CD14-positive monocyte (primary cell): ENCODE results near the gene MSGN1. TPM values are rescaled to one million over a fixed set of nuclear protein-coding genes. Genes with fewer than 3 reads are reported as not detected.

Experiments
- DNase-seq, 3 donors: peaks; one replicate each; pipeline ENCODE4 v3.0.0-alpha.2; 2011 to 2022
- H2AFZ ChIP-seq: 2 replicates; pipeline ENCODE4 v1.6.0; 2012; ENCODE audit warnings: mild to moderate bottlenecking, low read depth, low read length, inconsistent platforms; ENCODE audit not compliant: insufficient read depth, poor library complexity, severe bottlenecking
- H3K27ac ChIP-seq, 2 donors: 1 replicate in 1 of 2; 2 replicates in 1 of 2; pipeline ENCODE4 v1.5.1; 2012 to 2013; ENCODE audit warnings: low read length in 2 of 2, control low read depth in 1 of 2, inconsistent platforms in 1 of 2, low read depth in 1 of 2, mild to moderate bottlenecking in 1 of 2
- H3K27me3 ChIP-seq, 2 donors: one replicate each; pipeline versions ENCODE4 v1.6.0 to v1.6.1; 2011 to 2013; ENCODE audit warnings: low read length in 2 of 2; ENCODE audit not compliant: control insufficient read depth in 2 of 2, insufficient read depth in 2 of 2
- H3K36me3 ChIP-seq, 2 donors: replicated peaks in 1 of 2; 1 replicate in 1 of 2; 2 replicates in 1 of 2; pipeline versions ENCODE4 v1.5.1 to v1.6.1; 2012 to 2013; ENCODE audit warnings: low read length in 2 of 2, control low read depth in 1 of 2, inconsistent platforms in 1 of 2, mild to moderate bottlenecking in 1 of 2; ENCODE audit not compliant: insufficient read depth in 2 of 2, control insufficient read depth in 1 of 2
- H3K4me1 ChIP-seq, 2 donors: 1 replicate in 1 of 2; 2 replicates in 1 of 2; pipeline versions ENCODE4 v1.5.1 to v1.6.1; 2012 to 2013; ENCODE audit warnings: low read length in 2 of 2, control low read depth in 1 of 2, inconsistent platforms in 1 of 2, mild to moderate bottlenecking in 1 of 2, moderate library complexity in 1 of 2; ENCODE audit not compliant: insufficient read depth in 2 of 2, control insufficient read depth in 1 of 2
- H3K4me2 ChIP-seq: replicated peaks from 2 replicates; pipeline ENCODE3; 2012; ENCODE audit warnings: low read length, moderate library complexity, mild to moderate bottlenecking; ENCODE audit not compliant: poor library complexity, severe bottlenecking; ENCODE audit errors: extremely low read depth
- H3K4me3 ChIP-seq, 3 experiments: fragments of 200-600 bp in 1 of 3; sonication (generic) in 1 of 3; replicated peaks in 1 of 3; 1 replicate in 2 of 3; 2 replicates in 1 of 3; pipeline ENCODE4 v1.5.1; 2011 to 2013; ENCODE audit warnings: low read length in 3 of 3, mild to moderate bottlenecking in 3 of 3, control low read depth in 2 of 3, low read depth in 2 of 3, inconsistent platforms in 1 of 3, moderate library complexity in 1 of 3
- H3K79me2 ChIP-seq: 2 replicates; pipeline ENCODE4 v1.6.0; 2012; ENCODE audit warnings: mild to moderate bottlenecking, control low read depth, inconsistent platforms, low read length, moderate library complexity; ENCODE audit not compliant: insufficient read depth
- H3K9ac ChIP-seq: 2 replicates; pipeline ENCODE4 v1.6.0; 2017; ENCODE audit warnings: low read length, mild to moderate bottlenecking; ENCODE audit not compliant: insufficient read depth, poor library complexity, severe bottlenecking
- H3K9me3 ChIP-seq, 2 donors: replicated peaks in 1 of 2; 1 replicate in 1 of 2; 2 replicates in 1 of 2; pipeline versions ENCODE4 v1.5.1 to v1.6.1; 2012 to 2013; ENCODE audit warnings: low read length in 2 of 2, control low read depth in 1 of 2; ENCODE audit not compliant: control insufficient read depth in 1 of 2, insufficient read depth in 1 of 2
- H4K20me1 ChIP-seq: 2 replicates; pipeline ENCODE4 v1.6.0; 2012; ENCODE audit warnings: mild to moderate bottlenecking, low read length, control low read depth, moderate library complexity; ENCODE audit not compliant: insufficient read depth
- H3K27ac Mint-ChIP-seq, 7 donors: one replicate each; pipeline ENCODE4 v1.8.0; 2020; ENCODE audit warnings: mild to moderate bottlenecking in 7 of 7, mixed read lengths in 7 of 7, moderate library complexity in 6 of 7, inconsistent platforms in 2 of 7
- H3K27me3 Mint-ChIP-seq, 3 donors: one replicate each; pipeline ENCODE4 v1.8.0; 2021 to 2022; ENCODE audit warnings: low read depth in 3 of 3, mild to moderate bottlenecking in 3 of 3, mixed read lengths in 3 of 3, moderate library complexity in 3 of 3, inconsistent platforms in 1 of 3
- H3K36me3 Mint-ChIP-seq, 2 donors: one replicate each; pipeline ENCODE4 v1.8.0; 2020; ENCODE audit warnings: mixed read lengths in 2 of 2, inconsistent platforms in 1 of 2, mild to moderate bottlenecking in 1 of 2
- H3K4me1 Mint-ChIP-seq: one replicate; pipeline ENCODE4 v1.8.0; 2020; ENCODE audit warnings: mild to moderate bottlenecking, mixed read lengths
- H3K4me3 Mint-ChIP-seq, 2 donors: one replicate each; pipeline ENCODE4 v1.8.0; 2020; ENCODE audit warnings: mild to moderate bottlenecking in 2 of 2, mixed read lengths in 2 of 2, moderate library complexity in 1 of 2
- H3K9me3 Mint-ChIP-seq, 7 donors: one replicate each; pipeline ENCODE4 v1.8.0; 2020 to 2022; ENCODE audit warnings: mixed read lengths in 7 of 7, mild to moderate bottlenecking in 6 of 7, moderate library complexity in 6 of 7, inconsistent platforms in 2 of 7
- CTCF ChIP-seq: fragments of 200-600 bp; IDR thresholded peaks from one replicate; pipeline ENCODE4 v1.8.0; 2022; ENCODE audit warnings: antibody characterized with exemption, mild to moderate bottlenecking
- WGBS: methylation state at CpG from one replicate; pipeline ENCODE4 v1.1.5; 2013; ENCODE audit warnings: missing lambda C conversion rate; ENCODE audit not compliant: insufficient coverage; 5-methylcytosine and 5-hydroxymethylcytosine counted together
- intact Hi-C, 2 donors: fragments of 100-400 bp; cut with micrococcal nuclease; formaldehyde crosslinking; loops; one replicate each; pipeline versions ENCODE4 v1.15.0 to v1.15.1; 2023
- polyA plus RNA-seq, 3 donors: library from polyadenylated mRNA; depleted of rRNA in 1 of 3; unstranded in 2 of 3; stranded (reverse) in 1 of 3; fragments of 300-500 nt in 2 of 3; fragments of >200 nt in 1 of 3; fragmentation: Illumina TruSeq in 2 of 3; gene quantifications; 1 replicate in 2 of 3; 2 replicates in 1 of 3; pipeline ENCODE4 v1.2.3, GENCODE V29; 2012 to 2021

The MSGN1 gene
- polyA plus RNA-seq, 3 donors: not detected

- Histone ChIP-seq H3K9me3 (no peaks in the 10 kb centered on the region), H3K27ac (no peak overlapping the region), H3K9ac (no peak overlapping the region), H3K27me3 (no peaks in the 10 kb centered on the region), H3K4me1 (peaks cover 7 to 12% of the 10 kb centered on the region in 2 donors), H3K36me3 (no peaks in the 10 kb centered on the region), H3K79me2 (no peaks in the 10 kb centered on the region), H2AFZ (no peak overlapping the region), H3K4me3 (no peak overlapping the region), H3K4me2 (no peak overlapping the region), H4K20me1 (no peaks in the 10 kb centered on the region)
- no peak for TF ChIP-seq CTCF
- Mint-ChIP-seq H3K36me3 (no peaks in the 10 kb centered on the region), H3K4me3 (no peak overlapping the region), H3K9me3 (peaks cover 0 to 2% (median 0%) of the 10 kb centered on the region in 7 donors), H3K4me1 (peaks cover 11% of the 10 kb centered on the region), H3K27me3 (peaks cover 3 to 4% (median 4%) of the 10 kb centered on the region in 3 donors), H3K27ac (no peak overlapping the region)
- intact Hi-C loops: no loop called here
- 83% methylated on average over 3 of the region's 7 CpGs for WGBS
- no peak for DNase-seq
Observed at GRCh38 chr2:17799301-17800120, 16.7 kb upstream of the MSGN1 start.

GRCh38 chr2:17800219-17800618 is 16.0 kb upstream of the MSGN1 start:
- Histone ChIP-seq H2AFZ (no peak overlapping the region), H3K4me3 (no peak overlapping the region), H3K4me2 (no peak overlapping the region), H3K79me2 (no peaks in the 10 kb centered on the region), H3K4me1 (peaks cover 14 to 19% of the 10 kb centered on the region in 2 donors), H3K9me3 (no peaks in the 10 kb centered on the region), H4K20me1 (no peaks in the 10 kb centered on the region), H3K27me3 (no peaks in the 10 kb centered on the region), H3K9ac (no peak overlapping the region), H3K36me3 (no peaks in the 10 kb centered on the region), H3K27ac (no peak overlapping the region)
- 89% methylated on average over 3 of the region's 5 CpGs for WGBS
- no peak overlapping the region for H3K27ac Mint-ChIP-seq
- H3K36me3 Mint-ChIP-seq: no peaks in the 10 kb centered on the region
- intact Hi-C loops: no loop called here
- peaks cover 0 to 2% (median 0%) of the 10 kb centered on the region in 7 donors for H3K9me3 Mint-ChIP-seq
- no peak overlapping the region for H3K4me3 Mint-ChIP-seq
- peaks cover 18% of the 10 kb centered on the region for H3K4me1 Mint-ChIP-seq
- no peak for TF ChIP-seq CTCF
- DNase-seq: no peak
- peaks cover 2 to 4% (median 3%) of the 10 kb centered on the region in 3 donors for H3K27me3 Mint-ChIP-seq
